HG03378 (cell line): ENCODE measurements around the gene NPAS2.

Source experiments
- ATAC-seq: cut with Tn5 transposase; IDR thresholded peaks from one replicate; pipeline ENCODE4 v1.9.1; 2021; ENCODE audit warnings: mild to moderate bottlenecking, moderate library complexity; ENCODE audit not compliant: unreplicated experiment

Gene NPAS2

DNA sequence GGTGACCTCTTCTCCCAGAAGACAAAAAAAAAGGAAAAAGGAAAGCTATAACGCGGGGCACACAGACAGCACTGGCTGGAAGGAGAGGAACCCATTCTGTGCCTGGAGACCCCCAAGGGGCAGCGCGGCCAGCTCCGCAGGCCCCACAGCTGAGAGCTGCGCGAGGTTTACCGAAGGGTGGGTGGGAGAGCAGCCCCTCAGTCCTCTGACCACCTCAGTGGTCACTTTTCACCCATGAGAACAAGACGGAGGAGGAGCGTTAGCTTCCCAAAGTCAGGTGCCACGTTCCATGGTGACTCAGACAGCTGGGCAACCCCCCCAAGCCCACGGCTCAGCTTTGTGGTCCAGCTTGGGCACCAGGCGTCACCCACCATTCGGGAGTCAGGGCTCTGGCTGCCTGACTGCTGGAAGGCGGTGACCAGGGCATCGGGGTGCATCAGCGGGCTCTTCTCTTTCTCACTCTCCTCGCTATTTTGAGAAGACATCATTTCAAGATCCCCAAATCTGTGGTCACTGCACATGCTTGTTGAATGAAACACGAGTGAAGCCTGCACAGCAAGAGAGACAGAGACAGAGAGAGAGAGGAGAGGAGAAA lies 217.3 kb downstream of the NPAS2 start:
- no peak for ATAC-seq

- ATAC-seq, result no peak
Observed at GRCh38 chr2:101038455-101039255, 218.7 kb downstream of the NPAS2 start.

- ATAC-seq, result no peak
Observed at GRCh38 chr2:101040072-101040471, 220.1 kb downstream of the NPAS2 start.

DNA sequence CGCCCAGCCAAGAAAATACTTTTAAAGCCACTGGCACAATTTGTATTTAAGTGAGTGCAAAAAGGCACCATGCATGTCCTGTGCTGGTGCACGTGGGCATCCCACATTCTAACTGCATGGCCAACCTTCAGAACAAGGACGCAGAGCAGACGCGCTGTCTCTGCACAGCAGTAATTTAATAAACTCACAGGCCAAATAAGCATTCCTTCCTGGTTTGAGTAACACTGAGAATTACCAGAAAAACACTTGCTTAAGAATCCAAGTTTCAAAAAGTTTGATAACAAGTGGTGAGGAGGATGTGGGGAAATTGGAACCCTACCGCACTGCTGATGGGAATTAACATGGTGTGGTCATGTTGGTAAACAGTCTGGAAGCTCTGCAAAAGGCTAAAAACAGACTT lies 220.8 kb downstream of the NPAS2 start:
- no peak for ATAC-seq

DNA sequence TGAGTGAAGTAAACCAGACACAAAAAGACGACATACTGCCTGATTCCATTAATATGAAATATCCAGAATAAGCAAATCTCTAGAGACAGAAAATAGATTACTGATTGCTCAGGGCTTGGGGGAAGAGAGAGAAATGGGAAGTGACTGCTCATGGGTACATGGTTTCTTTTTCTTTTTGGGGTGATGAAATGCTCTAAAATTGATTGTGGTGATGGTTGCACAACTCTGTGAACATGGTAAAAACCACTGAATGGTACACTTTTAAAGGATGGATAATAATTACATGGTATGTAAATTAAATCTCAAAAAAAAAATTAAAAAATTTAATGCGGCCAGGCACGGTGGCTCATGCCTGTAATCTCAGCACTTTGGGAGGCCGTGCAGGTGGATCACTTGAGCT lies 221.5 kb downstream of the NPAS2 start:
- ATAC-seq, result no peak

GRCh38 chr2:101045330-101045729 lies 225.4 kb downstream of the NPAS2 start:
- no peak for ATAC-seq
